Measurements from ENCODE around the gene SEMA6B.

Gene SEMA6B

GRCh38 chr19:4502282-4503131 lies 57.0 kb downstream of the SEMA6B start:
- Histone ChIP-seq H3K27me3 (ENCODE audit: insufficient read depth, low read depth, severe bottlenecking) (no peaks in the 10 kb centered on the region), H3K9me3 (ENCODE audit: severe bottlenecking) (no peaks in the 10 kb centered on the region), H3K36me3 (peaks cover 57% of the 10 kb centered on the region), H3K27ac (no peak overlapping the region), H3K4me3 (ENCODE audit: low read depth, low read length) (no peak overlapping the region)
- TF ChIP-seq CTCF (IDR thresholded peaks at IDR 0.05; ENCODE audit: low read depth, low read length): no peak
- DNase-seq: no peak

DNA sequence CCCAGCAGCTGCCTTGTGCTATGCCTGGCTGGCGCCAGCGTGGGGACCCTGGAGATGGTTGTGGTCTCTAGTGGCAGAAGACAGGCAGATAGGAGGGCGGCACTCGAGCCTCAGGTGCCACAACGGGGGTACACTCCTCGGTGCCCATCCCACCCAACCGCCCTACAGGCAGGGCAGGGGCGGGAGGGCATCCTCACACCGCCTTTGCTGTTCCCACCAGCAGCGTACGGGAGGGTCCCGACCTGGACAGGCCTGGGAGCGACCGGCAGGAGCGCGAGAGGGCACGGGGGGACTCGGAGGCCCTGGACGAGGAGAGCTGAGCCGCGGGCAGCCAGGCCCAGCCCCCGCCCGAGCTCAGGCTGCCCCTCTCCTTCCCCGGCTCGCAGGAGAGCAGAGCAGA lies 57.8 kb downstream of the SEMA6B start:
- no peak for TF ChIP-seq CTCF (IDR thresholded peaks at IDR 0.05; ENCODE audit: low read depth, low read length)
- Histone ChIP-seq H3K4me3 (ENCODE audit: low read depth, low read length) (no peak overlapping the region), H3K9me3 (ENCODE audit: severe bottlenecking) (no peaks in the 10 kb centered on the region), H3K27ac (no peak overlapping the region), H3K27me3 (ENCODE audit: insufficient read depth, low read depth, severe bottlenecking) (no peaks in the 10 kb centered on the region), H3K36me3 (peaks cover 55% of the 10 kb centered on the region)
- DNase-seq: no peak

DNA sequence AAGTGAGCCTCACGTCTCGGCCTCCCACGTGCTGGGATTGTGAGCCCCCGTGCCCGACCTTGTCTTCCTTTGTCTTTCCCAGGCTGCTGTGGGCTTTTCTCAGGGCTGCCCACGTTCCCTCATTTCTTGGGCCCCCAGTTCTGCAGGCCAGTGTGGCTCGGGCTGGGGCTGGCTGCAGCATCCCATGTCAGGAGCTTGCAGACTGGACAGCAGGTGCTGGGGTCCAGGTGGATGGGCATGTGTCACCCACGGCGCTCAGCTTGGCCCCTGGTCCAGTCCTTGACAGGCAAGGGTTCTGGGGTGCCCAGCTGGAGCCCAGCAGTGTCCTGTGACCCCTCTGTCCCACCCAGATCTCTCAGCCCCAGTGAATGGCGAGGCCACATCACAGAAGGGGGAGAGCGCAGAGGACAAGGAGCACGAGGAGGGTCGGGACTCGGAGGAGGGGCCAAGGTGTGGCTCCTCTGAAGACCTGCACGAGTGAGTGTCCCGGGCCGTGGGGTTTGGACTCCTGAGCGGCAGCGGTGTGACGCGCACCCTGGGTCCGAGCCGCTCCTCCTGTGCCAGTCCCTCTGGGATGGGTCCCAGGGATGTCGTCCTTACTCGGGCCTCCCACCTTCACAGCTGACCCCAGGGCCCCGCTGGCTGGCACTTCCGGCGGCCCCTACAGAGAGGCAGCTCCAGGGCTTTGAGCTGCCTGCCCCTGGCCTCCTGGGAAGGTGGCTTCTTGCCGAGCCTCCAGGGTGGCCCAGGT lies 58.5 kb downstream of the SEMA6B start:
- no peaks in the 10 kb centered on the region for H3K9me3 ChIP-seq (ENCODE audit: severe bottlenecking)
- no peak for DNase-seq
- TF ChIP-seq CTCF (IDR thresholded peaks at IDR 0.05; ENCODE audit: low read depth, low read length): no peak
- H3K27ac ChIP-seq: no peak overlapping the region
- H3K4me3 ChIP-seq (ENCODE audit: low read depth, low read length): no peak overlapping the region
- peaks cover 57% of the 10 kb centered on the region for H3K36me3 ChIP-seq
- no peaks in the 10 kb centered on the region for H3K27me3 ChIP-seq (ENCODE audit: insufficient read depth, low read depth, severe bottlenecking)

GRCh38 chr19:4499855-4500254 lies 59.6 kb downstream of the SEMA6B start:
- Histone ChIP-seq H3K9me3 (ENCODE audit: severe bottlenecking) (no peaks in the 10 kb centered on the region), H3K4me3 (ENCODE audit: low read depth, low read length) (no peak overlapping the region), H3K27ac (no peak overlapping the region), H3K27me3 (ENCODE audit: insufficient read depth, low read depth, severe bottlenecking) (no peaks in the 10 kb centered on the region), H3K36me3 (peaks cover 58% of the 10 kb centered on the region)
- TF ChIP-seq CTCF (IDR thresholded peaks at IDR 0.05; ENCODE audit: low read depth, low read length): no peak
- no peak for DNase-seq

- Histone ChIP-seq H3K4me3 (ENCODE audit: low read depth, low read length) (no peak overlapping the region), H3K36me3 (peaks cover 63% of the 10 kb centered on the region), H3K9me3 (ENCODE audit: severe bottlenecking) (no peaks in the 10 kb centered on the region), H3K27me3 (ENCODE audit: insufficient read depth, low read depth, severe bottlenecking) (no peaks in the 10 kb centered on the region), H3K27ac (no peak overlapping the region)
- no peak for DNase-seq
- TF ChIP-seq CTCF (IDR thresholded peaks at IDR 0.05; ENCODE audit: low read depth, low read length): no peak
Measured at GRCh38 chr19:4499318-4499717, 60.2 kb downstream of the SEMA6B start.
